Posterior cingulate gyrus (tissue), 11 donors: ENCODE results near the gene FSTL3.

ENCODE experiments used
- DNase-seq, 10 donors: peaks; one replicate each; pipeline versions ENCODE4 v3.0.0 to v3.0.0-alpha.2; 2020 to 2021; ENCODE audit warnings: mixed read lengths in 3 of 10
- intact Hi-C: fragments of 100-400 bp; cut with DNase I; formaldehyde crosslinking; loops from one replicate; pipeline ENCODE4 v1.15.1; 2023

Gene FSTL3

DNA sequence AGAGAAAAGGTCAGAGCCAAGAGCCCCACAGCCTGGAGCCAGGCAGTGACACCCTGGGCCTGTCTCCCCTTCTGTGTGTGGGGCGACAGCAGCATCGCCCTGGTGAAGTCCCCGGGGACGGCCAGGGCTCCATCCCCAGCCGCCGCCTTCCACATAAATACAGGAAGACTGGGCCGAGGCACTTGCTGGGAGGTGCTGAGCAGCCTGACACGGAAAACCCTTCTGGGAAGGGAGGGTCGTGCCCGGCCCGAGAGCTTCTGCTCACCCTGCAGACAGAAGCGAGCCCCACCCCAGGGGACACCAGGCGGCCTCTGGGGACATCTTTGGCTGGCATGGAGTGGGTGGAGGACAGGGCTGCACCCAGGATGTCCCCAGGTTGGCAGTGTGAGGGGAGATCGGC lies 31.4 kb upstream of the FSTL3 start:
- intact Hi-C loops, result no loop called here
- DNase-seq, result no peak

DNA sequence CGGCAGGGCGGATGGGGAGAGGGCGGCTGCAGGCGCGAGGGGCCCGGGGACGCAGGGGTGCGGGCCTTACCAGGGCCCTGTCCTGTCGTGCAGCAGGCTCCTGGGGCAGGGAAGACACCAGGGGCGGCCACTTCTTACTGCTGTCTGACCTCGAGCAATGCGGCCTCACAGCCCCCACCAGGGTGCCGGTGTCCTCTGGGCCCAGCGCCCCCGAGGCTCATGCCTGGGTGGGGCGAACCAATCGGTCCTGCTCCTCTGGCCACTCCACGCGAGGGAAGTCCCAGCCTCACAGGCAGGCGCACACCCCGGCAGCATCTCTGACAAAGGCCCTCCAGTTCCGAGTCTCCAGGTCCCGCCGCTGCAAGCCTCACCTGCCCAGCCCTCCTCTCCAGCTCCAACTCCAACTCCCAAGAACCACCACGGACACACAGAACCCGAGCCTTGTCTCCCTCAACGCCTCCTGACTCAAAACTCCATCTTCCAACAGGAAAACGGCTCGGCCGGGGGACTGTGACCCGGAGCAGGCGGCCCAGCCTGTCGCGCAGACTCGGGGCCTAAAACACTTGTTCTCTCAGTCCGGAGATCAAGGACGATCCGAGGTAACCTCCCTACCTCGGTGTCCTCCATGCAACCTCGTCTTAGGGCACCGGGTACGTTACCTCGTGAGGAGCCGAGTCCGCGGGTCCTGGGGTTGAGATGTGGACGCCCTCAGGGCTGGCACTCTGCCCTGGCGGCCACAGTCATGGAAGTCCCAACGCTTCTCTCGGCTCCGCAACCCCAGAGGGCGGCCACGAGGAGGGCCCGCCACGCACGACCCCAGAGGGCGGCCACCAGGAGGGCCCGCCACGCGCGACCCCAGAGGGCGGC lies 30.0 kb upstream of the FSTL3 start:
- DNase-seq, result no peak
- intact Hi-C loops, result no loop called here

DNA sequence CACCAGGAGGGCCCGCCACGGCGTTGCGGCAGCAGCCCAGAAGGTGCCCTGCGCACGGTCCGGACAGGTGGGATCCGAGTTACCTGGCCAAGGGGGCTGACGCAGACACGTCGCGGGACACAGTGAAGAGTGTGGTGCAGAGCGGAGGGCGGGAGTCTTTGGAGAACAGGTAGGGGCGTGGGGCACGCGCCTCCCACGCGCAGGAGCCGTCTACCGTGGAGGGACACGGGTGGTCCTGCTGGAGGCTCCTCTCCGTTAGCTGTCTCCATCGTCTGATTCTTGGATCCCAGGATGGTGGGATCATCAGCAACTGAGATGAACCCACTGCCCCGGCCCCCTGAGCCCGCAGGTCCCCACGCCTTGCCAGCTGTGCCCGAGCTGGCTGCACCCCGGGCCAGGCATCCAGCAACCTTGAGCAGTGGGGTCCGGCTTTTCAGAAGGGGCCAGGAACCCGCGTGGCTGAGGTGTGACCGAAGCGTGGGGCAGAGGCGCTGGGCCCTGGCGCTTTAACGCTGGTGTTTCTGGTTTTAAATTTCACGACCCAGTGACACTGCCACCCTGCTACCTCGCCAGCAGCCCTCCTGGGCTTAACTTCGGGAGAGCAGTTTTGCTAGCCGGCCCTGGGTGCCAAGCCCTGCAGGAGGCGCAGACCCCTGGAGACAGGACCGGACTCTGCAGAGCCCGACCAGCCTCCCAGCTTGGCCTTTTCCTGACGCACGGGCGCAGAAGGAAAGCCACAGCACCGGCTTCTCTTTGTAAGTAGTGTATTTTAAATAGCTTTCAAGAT lies 29.2 kb upstream of the FSTL3 start:
- DNase-seq, result no peak
- intact Hi-C loops, result no loop called here

DNA sequence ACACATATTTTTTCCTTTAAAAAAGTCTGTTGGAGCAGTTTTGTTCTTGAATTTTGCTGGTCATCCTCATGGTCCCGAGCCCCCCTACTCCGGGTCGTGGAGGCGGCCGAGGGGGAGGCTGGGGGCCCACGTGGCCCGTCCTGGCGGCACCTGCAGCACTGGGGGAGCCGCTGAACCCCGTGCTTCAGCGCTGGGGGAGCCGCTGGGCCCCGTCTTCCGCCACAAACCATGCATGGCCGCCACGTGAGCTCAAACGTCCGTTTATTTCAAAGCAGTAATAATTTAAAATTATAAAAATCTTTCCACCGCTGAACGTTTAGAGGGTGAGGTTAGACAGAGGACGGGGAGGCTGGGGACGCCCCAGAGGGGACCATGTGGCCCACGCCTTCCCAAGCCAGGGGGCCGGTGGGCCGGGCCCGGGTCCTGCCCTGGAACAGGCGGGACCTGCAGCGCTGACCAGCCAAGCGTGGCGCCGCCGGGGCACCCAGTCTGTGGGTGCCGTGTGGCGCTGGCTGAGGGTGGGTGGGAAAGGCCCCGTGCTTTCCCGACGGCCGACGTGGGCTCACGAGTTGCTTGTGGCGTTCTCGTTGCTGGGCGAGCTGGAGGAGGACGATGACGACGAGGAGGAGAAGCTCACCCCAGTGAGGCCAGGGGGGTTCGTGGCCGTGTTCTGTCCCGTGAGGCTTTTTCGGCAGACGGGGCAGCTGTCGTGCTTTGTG lies 28.5 kb upstream of the FSTL3 start:
- no peak for DNase-seq
- intact Hi-C loops, result no loop called here

DNA sequence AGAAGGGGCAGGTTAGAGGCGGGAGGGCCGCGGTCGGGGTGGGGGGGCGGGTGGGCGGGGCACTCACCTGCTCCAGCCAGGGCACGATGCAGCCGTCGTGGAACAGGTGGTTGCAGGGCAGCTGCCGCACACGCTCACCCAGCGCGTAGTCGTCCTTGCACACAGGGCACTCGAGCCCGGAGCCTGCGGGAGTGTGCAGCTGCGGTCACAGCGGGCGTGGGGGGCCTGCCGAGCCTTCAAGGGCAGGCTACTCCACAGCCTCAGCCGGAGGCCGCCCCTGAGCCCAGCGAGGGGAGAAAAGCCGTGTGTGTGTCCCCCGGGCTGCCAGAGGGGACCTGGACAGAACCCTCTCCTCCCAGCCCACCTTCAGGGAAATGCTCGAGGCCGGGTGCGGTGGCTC lies 27.9 kb upstream of the FSTL3 start:
- DNase-seq, result no peak
- intact Hi-C loops, result no loop called here

DNA sequence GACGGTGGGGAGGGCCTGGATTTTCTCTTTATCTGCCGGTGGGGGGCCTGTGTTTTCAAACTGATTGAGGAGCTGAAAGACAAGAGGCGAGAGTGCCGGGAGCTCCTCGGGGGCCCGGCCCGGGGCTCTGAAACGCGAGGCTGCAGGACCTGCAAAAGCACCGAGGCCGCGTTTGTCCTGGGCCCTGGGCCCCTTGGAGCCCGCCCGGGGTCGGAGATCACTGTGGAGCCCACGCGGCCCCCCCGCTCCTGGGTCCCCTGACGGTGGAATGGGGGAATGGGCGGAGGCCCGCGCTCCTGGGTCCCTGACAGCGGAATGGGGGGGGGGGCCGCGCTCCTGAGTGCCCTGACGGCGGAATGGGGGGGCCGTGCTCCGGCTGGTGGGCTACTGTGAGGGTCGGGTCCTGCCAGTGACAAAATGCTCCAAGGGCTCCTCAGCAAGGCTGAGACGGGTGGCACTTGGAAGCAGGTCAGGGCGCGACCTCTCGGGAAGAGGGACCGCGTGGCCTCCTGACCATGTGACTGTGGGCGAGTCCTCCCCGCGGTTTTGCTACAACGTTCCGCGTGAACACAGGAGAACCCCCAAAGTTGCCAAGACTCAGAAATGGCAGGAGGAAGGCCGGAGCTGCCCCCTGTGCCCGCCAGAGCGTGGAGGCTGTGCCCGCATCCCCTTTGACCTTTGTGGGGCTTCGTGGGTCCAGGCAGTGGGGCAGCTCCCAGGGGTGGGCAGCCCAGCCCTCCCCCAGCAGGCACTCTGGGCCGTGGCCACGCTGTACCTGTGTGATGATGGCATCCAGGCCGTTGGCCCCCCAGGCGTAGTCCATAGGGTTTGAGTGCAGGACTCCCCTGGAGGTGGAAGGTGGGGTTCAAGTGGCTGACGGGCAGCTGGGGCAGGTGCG lies 27.0 kb upstream of the FSTL3 start:
- no peak for DNase-seq
- intact Hi-C loops, result no loop called here

DNA sequence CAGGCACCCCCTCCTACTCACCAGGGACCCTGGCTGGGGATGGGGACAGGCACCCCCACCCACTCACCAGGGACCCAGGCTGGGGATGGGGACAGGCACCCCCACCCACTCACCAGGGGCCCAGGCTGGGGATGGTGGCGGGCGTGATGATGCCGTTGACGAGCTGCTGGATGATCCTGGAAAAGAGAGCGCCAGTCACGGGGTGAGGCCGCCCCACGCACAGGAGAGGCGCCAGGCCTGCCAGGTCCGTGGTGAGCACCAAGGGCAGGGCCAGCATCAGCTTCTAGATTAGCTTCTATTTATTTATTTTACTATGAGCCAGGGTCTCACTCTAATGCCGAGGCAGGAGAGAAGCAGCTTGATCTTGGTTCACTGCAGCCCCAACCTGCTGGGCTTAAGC lies 26.1 kb upstream of the FSTL3 start:
- no peak for DNase-seq
- intact Hi-C loops, result no loop called here

DNA sequence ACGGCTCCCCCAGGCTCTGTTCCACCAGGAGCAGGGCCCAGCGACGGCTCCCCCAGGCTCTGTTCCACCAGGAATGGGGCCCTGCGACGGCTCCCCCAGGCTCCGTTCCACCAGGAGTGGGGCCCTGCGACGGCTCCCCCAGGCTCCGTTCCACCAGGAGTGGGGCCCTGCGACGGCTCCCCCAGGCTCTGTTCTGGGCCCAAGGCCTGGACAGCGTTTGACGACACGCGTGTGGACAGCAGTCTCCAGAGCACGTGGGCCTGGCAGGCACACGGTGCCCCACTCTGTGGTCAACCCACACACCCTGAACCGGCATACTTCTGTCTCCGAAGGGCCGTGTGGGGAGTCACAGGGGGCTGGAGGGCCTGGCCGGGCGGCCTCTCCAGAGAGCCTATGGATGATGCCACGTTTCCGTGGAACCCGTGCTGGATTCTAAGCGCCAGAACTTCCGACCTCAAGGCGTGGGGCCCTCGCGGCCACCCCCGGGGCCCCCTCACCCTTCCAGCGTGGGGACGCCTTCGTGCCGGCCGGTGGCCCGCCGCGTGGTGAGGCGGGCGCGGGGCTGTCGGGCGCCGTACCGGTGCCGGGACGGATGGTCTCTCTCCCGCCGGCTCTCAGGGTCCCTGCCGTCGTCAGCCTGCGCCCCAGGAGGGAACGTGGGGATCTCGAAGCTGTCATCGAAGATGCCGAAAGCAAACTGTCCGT lies 24.9 kb upstream of the FSTL3 start:
- intact Hi-C loops, result no loop called here
- no peak for DNase-seq

DNA sequence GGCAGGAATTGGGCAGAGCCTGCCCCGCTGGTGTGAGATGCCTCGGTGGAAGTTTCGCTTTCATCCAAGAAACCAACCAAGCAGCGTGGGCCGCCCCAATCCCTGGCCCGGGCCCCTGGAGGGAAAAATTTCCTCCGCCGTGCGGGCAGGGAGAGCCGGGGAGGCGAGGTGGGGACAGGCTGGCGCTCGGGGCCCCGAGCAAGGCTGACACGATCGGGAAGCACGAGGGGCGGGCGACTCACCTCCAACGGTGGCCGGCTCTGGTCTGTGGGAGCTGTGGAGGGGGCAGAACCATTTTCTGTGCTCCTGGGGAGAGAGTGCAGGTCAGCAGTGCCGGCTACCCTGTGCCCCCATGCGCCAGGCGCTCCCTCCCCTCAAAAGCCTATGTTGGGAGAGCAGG lies 24.2 kb upstream of the FSTL3 start:
- DNase-seq, result no peak
- intact Hi-C loops, result no loop called here

DNA sequence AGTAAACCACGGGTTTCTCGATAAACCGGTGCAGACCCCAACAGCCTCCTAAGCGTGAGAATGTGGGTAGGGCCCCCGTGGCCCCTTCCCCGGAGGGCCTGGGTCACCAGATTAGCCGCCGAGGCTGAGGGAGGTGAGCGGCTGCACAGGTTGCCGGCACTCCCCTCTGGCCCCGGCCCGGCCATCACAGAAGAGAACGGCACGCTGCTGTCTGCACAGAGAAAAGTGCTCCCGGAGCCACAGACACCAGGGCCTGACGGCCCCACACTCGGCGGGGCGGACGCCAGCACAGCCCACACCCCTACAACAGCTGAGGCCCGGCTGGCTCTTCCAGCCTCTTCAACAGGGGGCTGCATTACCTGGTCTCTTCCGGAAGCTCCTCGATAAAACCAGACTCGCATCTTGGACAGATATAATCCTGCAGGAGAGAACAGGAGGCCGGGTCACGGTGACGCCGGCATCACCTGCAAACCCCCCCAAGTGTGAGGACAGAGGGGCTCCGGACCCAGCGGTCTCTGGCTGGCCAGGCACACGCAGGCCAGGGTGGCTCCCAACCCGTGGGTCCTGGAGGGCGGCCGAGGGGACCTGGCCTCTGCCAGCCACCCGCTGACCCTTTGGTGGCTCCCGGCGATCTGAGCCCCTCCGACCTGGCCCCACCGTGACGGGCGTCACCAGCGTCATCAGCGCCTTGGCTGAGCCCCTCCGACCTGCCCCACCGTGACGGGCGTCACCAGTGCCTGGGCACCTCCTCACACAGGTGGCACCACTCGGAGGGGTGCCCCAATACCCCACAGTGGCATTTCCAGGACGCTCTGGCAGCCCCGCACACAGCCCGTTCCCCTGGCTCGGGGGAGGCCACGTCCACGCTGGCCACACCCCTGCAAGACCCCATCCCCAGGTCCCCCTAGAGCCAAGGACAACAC lies 23.5 kb upstream of the FSTL3 start:
- no peak for DNase-seq
- intact Hi-C loops, result no loop called here

DNA sequence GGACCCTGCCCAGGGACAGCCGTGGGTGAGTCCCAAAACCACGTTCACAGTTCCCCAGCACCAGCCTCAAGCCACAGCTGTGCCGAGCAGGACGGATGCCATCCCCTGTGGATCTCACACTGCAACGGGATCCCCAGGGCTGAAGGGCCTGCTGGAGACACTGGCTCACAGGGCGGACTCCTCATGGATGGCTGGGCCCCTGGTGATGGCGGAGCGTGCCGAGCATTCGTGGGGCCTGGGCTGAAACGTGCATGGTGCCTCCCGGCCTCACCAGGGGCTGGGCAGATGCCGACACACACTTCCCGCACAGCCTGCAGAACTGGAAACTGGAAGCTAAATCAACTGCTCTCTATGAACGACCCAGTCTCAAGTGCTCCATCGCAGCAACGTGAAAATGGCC lies 22.8 kb upstream of the FSTL3 start:
- intact Hi-C loops, result no loop called here
- DNase-seq, result no peak

DNA sequence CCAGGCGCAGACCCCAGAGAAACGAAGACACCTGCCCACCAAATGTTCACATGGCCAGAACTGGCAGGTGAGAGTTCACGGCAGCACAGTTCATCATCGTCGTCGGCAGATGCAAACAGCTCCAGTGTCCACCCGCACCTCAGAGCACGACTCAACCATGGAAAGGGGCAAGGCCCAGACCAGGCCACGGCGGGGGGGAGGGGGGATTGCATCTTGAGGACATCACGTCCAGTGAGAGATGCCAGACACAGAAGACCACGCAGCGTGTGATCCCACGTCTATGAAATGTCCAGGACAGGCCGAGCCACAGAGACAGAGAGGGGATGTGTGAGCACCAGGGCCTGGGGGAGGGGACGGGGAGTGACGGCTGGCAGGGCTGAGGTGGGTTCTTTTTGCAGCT lies 20.5 kb upstream of the FSTL3 start:
- intact Hi-C loops, result no loop called here
- no peak for DNase-seq

DNA sequence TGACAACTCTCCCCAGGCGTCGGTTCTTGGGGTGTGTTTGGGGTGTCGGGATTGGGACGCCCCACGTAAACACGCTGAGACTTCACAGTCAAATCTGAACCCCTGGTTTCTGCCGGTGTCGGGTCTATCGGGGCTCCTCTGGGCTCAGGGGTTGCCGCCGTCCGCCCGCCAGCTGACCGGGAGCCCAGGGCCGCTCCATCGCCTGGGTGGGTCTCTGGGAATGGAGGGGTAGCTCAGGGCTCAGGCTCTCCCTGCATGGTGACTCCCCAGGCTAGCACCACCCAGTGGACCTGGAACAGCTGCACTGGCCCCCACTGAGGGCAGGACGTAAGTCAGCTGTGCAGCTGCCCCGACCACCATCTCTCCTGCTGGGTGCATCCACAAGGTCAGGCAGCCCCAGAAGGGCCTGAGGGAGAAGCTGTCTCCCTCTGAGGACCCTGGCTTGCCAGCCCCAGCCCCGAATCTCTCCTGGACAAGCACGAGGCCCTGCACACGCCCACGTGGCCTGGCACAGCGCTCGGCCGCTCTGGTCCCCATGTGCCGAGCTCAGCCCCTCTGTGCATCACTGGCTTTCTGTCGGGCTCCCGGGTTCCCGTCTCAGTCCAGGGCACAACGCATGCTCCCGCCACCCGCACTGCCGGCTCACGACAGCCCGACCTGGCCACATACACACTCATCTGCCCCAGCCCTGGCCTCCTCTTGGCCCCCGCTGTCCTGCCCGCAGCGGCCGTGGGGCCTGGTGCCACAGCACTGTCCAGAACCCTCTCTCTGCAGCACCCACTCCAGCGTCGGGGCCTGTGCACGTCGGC lies 19.2 kb upstream of the FSTL3 start:
- DNase-seq, result no peak
- intact Hi-C loops, result no loop called here

DNA sequence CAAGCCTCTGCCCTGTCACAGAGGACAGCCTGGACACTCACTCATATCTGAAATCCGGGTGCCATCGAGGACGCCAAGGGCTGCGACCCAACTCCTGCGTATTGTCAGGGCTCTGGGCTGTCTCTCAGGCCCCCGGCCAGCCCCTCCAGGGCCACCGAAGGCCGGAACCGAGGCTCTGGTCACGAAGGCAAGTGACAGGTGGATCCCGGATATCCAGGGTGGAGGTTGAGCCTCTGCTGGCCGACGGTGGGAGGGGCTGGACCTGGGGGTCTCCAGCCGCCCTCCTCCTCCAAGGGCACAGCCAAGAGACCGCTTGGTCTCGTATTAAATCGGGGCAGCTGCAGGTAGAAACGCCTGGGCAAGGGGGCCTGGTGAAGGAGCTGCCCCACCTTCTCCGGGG lies 18.6 kb upstream of the FSTL3 start:
- intact Hi-C loops, result no loop called here
- DNase-seq, result no peak

DNA sequence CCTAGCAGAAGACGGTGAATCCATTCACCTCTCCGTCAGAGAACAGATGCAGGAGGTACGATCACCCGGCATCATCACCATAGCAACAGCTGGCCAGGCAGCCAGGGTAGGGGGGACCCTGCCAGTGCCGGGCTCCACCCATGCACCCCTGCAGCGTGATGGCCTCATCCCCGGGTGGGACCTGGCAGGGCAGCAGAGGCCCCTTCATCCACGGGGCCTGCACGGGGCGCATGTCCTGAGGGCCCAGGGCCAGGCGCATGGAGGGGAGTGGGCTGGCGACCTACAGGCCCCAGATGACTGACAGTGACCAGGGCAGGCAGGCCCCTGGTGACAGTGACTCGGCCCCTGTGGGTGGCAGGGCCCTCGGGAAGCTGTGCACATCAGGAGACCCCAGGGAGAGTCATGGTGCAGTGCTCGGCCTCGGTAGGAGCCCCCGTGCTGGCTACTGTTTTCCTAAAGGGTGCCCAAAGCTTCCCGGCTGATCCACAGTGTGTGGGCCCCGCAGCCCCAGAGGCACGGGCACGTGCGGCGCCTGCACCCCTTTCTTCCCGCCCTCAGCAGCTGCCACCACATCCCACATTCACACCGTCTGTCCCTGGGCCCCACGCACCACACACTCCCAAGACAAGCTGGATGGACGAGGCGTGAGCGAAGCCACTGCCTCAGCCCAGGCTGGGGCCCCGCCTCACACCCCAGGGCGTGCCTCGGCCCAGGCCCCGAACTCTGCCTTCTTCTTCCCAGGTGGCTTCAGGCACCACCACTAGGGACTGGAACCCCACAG lies 17.9 kb upstream of the FSTL3 start:
- intact Hi-C loops, result no loop called here
- DNase-seq, result peak in 3 of 10 donors; percentile 55 to 91 (median 84)

DNA sequence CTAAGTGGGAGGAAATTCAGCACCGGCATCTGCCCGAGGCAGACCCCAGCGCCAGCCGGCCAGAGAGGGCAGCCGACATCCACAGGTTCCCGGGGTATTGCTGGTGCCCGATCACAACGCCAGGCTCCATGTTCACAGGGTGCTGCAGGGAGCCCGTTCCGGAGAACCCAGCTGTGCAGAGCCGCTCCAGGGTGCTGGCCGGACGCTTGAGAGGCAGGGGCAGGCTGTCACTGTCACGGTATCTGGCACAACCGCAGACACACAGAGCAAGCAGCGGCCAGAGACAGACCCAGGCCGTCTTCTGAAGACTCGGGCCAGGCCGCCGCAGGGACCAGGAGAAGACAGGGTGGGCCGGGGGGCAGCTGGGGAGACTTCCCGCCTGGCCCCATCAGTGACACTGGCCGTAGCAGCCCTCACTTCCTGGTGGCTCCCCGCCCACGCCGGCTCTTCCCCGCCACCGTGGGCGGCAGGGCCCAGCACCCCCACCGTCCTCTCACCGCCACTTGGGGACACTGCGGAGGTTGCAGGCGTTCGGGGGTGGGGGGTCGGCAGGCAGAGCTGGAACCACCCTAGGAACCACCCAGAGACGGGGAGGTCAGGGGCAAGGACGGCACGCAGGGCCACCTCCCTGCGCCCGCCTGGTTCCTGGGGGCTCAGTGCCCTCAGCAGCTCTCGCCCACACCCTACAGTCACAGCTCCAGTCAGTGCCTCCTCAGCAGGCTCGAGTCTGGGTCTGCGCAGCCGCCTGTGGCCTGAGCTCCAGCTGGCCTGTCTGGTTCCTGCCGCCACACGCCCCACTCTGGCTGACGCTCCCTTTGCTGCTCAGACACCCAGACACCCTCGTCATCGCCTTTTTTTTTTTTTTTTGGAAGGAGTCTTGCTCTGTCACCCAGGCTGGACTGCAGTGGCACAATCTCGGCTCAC lies 17.0 kb upstream of the FSTL3 start:
- intact Hi-C loops, result no loop called here
- peak in 8 of 10 donors; percentile 51 to 95 (median 62) for DNase-seq
